BE2C (cell line): ENCODE data around the gene OBI1.

Source experiments
- DNase-seq: peaks from one replicate; pipeline ENCODE4 v3.0.0-alpha.2; 2020
- H3K27me3 ChIP-seq: fragments of 250-450 bp; sonication (Bioruptor Pico); 2 replicates; pipeline ENCODE4 v1.5.1; 2020; ENCODE audit warnings: mild to moderate bottlenecking
- H3K36me3 ChIP-seq: fragments of 250-450 bp; sonication (Bioruptor Pico); 2 replicates; pipeline ENCODE4 v1.5.1; 2020; ENCODE audit warnings: mild to moderate bottlenecking
- H3K4me1 ChIP-seq: fragments of 250-450 bp; sonication (Bioruptor Pico); 2 replicates; pipeline ENCODE4 v1.5.1; 2020
- H3K4me3 ChIP-seq: 2 replicates; pipeline ENCODE4 v1.5.1; 2011; ENCODE audit warnings: low read depth, low read length
- H3K9me3 ChIP-seq: fragments of 250-450 bp; sonication (Bioruptor Pico); 2 replicates; pipeline ENCODE4 v1.5.1; 2020
- TF ChIP-seq, protein P1 (sequence below): IDR thresholded peaks from 2 replicates; pipeline ENCODE4 v1.5.1; 2012; ENCODE audit warnings: mild to moderate bottlenecking, low read depth, low read length

OBI1 gene

DNA sequence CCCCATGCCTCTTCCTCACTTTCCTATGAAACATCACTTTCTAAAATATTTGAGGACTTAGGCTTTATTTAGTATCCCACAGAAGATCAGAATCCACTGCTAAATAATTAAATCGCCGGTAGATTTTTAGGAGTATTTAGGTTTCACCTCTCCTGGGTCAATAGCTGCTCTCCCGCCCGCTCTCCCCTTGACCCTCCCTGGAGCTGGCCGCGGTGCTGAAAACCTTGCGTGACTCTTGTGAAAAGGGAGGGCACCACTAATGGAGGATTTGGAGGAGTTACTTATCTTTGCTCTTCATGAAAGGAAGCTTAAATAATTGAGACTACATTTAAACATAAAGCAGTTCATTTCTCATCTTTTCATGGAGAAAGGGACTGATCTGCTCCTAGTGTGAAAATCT, 69.7 kb downstream of the OBI1 start:
- no peak for DNase-seq
- Histone ChIP-seq H3K36me3 (no peaks in the 10 kb centered on the region), H3K4me3 (no peak overlapping the region), H3K4me1 (no peaks in the 10 kb centered on the region), H3K27me3 (peaks cover 93% of the 10 kb centered on the region), H3K9me3 (no peaks in the 10 kb centered on the region)
- TF ChIP-seq, protein P1, sequence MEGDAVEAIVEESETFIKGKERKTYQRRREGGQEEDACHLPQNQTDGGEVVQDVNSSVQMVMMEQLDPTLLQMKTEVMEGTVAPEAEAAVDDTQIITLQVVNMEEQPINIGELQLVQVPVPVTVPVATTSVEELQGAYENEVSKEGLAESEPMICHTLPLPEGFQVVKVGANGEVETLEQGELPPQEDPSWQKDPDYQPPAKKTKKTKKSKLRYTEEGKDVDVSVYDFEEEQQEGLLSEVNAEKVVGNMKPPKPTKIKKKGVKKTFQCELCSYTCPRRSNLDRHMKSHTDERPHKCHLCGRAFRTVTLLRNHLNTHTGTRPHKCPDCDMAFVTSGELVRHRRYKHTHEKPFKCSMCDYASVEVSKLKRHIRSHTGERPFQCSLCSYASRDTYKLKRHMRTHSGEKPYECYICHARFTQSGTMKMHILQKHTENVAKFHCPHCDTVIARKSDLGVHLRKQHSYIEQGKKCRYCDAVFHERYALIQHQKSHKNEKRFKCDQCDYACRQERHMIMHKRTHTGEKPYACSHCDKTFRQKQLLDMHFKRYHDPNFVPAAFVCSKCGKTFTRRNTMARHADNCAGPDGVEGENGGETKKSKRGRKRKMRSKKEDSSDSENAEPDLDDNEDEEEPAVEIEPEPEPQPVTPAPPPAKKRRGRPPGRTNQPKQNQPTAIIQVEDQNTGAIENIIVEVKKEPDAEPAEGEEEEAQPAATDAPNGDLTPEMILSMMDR: no peak

DNA sequence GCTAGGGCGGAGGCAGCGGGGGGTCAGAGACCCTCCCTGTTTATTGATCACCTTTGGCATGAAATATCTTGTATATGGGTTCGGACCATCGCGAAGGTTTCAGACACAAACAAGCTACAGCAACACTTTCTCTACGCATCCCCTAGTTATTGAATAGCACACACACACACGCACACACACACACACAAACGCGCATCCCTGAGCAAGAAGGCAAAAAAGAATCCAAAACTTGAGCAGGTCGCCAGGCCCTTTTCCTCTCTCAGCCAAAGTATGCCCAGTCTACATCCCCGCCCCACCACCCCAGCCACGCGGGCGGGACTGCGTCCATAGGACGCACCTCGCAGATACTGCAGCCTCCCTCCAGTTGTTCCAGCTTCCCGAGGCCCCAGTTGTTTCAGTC, 71.6 kb downstream of the OBI1 start:
- peaks cover 83% of the 10 kb centered on the region for H3K27me3 ChIP-seq

GRCh38 chr13:78586706-78587105, 72.2 kb downstream of the OBI1 start:
- DNase-seq: peak; percentile 51
- Histone ChIP-seq H3K27me3 (peaks cover 77% of the 10 kb centered on the region), H3K4me1 (no peaks in the 10 kb centered on the region), H3K4me3 (no peak overlapping the region), H3K9me3 (no peaks in the 10 kb centered on the region), H3K36me3 (no peaks in the 10 kb centered on the region)
- TF ChIP-seq, protein P1: peak; percentile 69

More for the DNA sequence above, 71.6 kb downstream of the OBI1 start:
- H3K36me3 ChIP-seq: no peaks in the 10 kb centered on the region
- no peaks in the 10 kb centered on the region for H3K4me1 ChIP-seq
- H3K9me3 ChIP-seq: no peaks in the 10 kb centered on the region
- TF ChIP-seq, protein P1: no peak
- H3K4me3 ChIP-seq: no peak overlapping the region
- no peak for DNase-seq

GRCh38 chr13:78576261-78576660, 82.7 kb downstream of the OBI1 start:
- no peak overlapping the region for H3K4me3 ChIP-seq
- H3K4me1 ChIP-seq: no peaks in the 10 kb centered on the region
- no peaks in the 10 kb centered on the region; the same call in 1 of the 2 replicates for H3K27me3 ChIP-seq
- no peaks in the 10 kb centered on the region for H3K9me3 ChIP-seq
- no peak for DNase-seq
- H3K36me3 ChIP-seq: no peaks in the 10 kb centered on the region
- TF ChIP-seq, protein P1: no peak

DNA sequence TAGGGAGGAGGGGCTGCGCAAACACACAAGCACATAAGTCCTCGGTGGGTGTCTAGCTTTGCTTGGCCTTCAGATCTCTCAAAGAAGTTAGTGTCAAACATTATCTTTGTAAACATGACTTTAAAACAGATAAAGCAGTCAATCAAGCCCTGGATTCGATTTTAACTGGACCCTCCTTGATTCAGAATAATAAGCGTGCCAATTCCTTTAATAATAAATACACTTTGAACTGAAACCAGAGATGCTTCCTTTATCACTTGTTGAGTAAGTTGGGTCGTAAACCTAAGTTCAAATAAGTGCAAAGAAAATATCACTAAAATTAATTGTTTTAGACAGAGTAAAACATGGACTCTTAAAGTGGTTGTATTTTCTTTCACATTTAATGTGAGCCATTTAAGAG, 86.5 kb downstream of the OBI1 start:
- H3K4me3 ChIP-seq: no peak overlapping the region
- TF ChIP-seq, protein P1: no peak

DNA sequence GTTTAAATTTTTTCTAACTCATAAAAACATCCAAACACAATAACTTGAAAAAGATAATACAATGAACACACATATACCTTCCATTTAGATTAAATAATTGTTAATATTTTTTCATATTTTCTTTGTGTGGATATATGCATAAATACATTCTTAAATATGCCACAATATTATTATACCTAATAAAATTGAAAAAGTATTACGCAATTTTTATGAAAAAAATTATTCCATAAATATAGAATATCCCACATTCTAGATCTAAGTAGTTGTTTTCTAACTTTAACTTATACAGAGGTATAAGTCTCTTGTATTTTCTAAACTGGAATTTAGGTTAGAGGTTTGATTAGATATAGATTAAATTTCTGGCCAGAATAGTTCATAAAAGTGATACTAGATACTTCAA, 89.9 kb downstream of the OBI1 start:
- no peak overlapping the region for H3K4me3 ChIP-seq
- no peaks in the 10 kb centered on the region for H3K27me3 ChIP-seq
- TF ChIP-seq, protein P1: no peak
- H3K9me3 ChIP-seq: no peaks in the 10 kb centered on the region
- no peak for DNase-seq
- peaks cover 5% of the 10 kb centered on the region for H3K4me1 ChIP-seq
- H3K36me3 ChIP-seq: no peaks in the 10 kb centered on the region

More for the DNA sequence above, 86.5 kb downstream of the OBI1 start:
- no peaks in the 10 kb centered on the region for H3K27me3 ChIP-seq
- no peaks in the 10 kb centered on the region for H3K9me3 ChIP-seq
- no peaks in the 10 kb centered on the region for H3K36me3 ChIP-seq
- DNase-seq: no peak
- peaks cover 5% of the 10 kb centered on the region for H3K4me1 ChIP-seq
